Omental fat pad (tissue), 4 donors: ENCODE measurements around the gene TTC7B. TPM values are rescaled to one million over a fixed set of nuclear protein-coding genes. Genes with fewer than 3 reads are reported as not detected.

Experiments used
- ATAC-seq: fragments of 150-250 bp; one replicate; pipeline ENCODE4 v1.9.1; 2016; ENCODE audit warnings: mild to moderate bottlenecking, moderate library complexity; ENCODE audit not compliant: low FRiP score
- DNase-seq: peaks from one replicate; pipeline ENCODE4 v3.0.0-alpha.2; 2019; ENCODE audit warnings: low spot score
- CTCF ChIP-seq, 3 donors: fragments of 450-650 bp; IDR thresholded peaks; one replicate each; pipeline ENCODE4 v1.5.1; 2016 to 2017; ENCODE audit warnings: antibody characterized with exemption in 3 of 3, mild to moderate bottlenecking in 3 of 3, moderate library complexity in 2 of 3
- total RNA-seq, 4 donors: library from RNA; depleted of rRNA; stranded (reverse); fragments of >200 nt; gene quantifications; one replicate each; pipeline ENCODE4 v1.1.0, GENCODE V29; 2016

Gene TTC7B
- total RNA-seq, 4 donors from 2014 or later, result 31.9 to 56.3 (median 38.4) TPM

GRCh38 chr14:90645842-90646443 is 170.3 kb downstream of the TTC7B start:
- no peak for TF ChIP-seq CTCF (IDR thresholded peaks at IDR 0.05)
- peak; percentile 43 for ATAC-seq
- DNase-seq, result no peak

GRCh38 chr14:90644882-90645281 is 171.3 kb downstream of the TTC7B start:
- DNase-seq (no peak), ATAC-seq (no peak)
- TF ChIP-seq CTCF (IDR thresholded peaks at IDR 0.05), result no peak

GRCh38 chr14:90643982-90644670 is 172.1 kb downstream of the TTC7B start:
- TF ChIP-seq CTCF (IDR thresholded peaks at IDR 0.05), result no peak
- ATAC-seq (no peak), DNase-seq (no peak)

- ATAC-seq, result no peak
- no peak for DNase-seq
- no peak for TF ChIP-seq CTCF (IDR thresholded peaks at IDR 0.05)
Observed at GRCh38 chr14:90642244-90642717, 173.9 kb downstream of the TTC7B start.

GRCh38 chr14:90641615-90642243 is 174.5 kb downstream of the TTC7B start:
- ATAC-seq (no peak), DNase-seq (no peak)
- TF ChIP-seq CTCF (IDR thresholded peaks at IDR 0.05), result no peak

GRCh38 chr14:90641168-90641567 is 175.1 kb downstream of the TTC7B start:
- DNase-seq, result no peak
- TF ChIP-seq CTCF (IDR thresholded peaks at IDR 0.05), result no peak
- no peak for ATAC-seq
